Epithelial cell of esophagus (primary cell): ENCODE results near the gene NELFE.
"Not testable (repeated sequence)": the region's sequence is repeated elsewhere in the genome, so short reads cannot be mapped to it uniquely, and the experiment has no call there.

Source experiments
- DNase-seq: peaks from one replicate; pipeline ENCODE4 v3.0.0; 2010; ENCODE audit warnings: low read depth
- H3K4me3 ChIP-seq: 2 replicates; pipeline ENCODE4 v1.5.1; 2011; ENCODE audit warnings: mild to moderate bottlenecking, low read length, control low read depth
- CTCF ChIP-seq: IDR thresholded peaks from 2 replicates; pipeline ENCODE4 v1.5.1; 2011; ENCODE audit warnings: low read depth, mild to moderate bottlenecking, low read length, control low read depth, inconsistent platforms; ENCODE audit not compliant: insufficient read depth; ENCODE audit errors: missing control alignments

NELFE gene

GRCh38 chr6:31958741-31959739 lies at the start of gene NELFE, which contains the start of gene SKIC2:
TSS of gene NELFE (minus strand) at chr6:31958971. CDS start at chr6:31958446, 525 bp downstream.
TSS of gene SKIC2 (plus strand) at chr6:31959175. CDS start at chr6:31959193, 18 bp downstream.
- TF ChIP-seq CTCF: no peak
- peak within 1 kb of the TSS; percentile 100 for H3K4me3 ChIP-seq
- DNase-seq: peak; percentile 99

- H3K4me3 ChIP-seq, DNase-seq: not testable (repeated sequence)
These were observed 49.3 kb upstream of the NELFE start for GRCh38 chr6:32008037-32008436.

- not testable (repeated sequence) for DNase-seq, H3K4me3 ChIP-seq
These were observed 48.3 kb upstream of the NELFE start for GRCh38 chr6:32007086-32007485.

GRCh38 chr6:32005991-32006529 lies 47.3 kb upstream of the NELFE start:
- H3K4me3 ChIP-seq, DNase-seq: not testable (repeated sequence)

DNA sequence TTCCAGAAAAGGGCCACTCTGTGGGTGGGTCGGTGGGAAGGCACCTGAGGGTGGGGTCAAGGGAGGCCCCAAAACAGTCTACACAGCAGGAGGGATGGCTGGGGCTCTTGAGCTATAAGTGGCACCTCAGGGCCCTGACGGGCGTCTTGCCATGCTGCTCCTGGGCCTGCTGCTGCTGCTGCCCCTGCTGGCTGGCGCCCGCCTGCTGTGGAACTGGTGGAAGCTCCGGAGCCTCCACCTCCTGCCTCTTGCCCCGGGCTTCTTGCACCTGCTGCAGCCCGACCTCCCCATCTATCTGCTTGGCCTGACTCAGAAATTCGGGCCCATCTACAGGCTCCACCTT lies 46.7 kb upstream of the NELFE start:
- not testable (repeated sequence) for H3K4me3 ChIP-seq, DNase-seq

GRCh38 chr6:32004864-32005537 lies 46.2 kb upstream of the NELFE start:
- not testable (repeated sequence) for H3K4me3 ChIP-seq, DNase-seq

DNA sequence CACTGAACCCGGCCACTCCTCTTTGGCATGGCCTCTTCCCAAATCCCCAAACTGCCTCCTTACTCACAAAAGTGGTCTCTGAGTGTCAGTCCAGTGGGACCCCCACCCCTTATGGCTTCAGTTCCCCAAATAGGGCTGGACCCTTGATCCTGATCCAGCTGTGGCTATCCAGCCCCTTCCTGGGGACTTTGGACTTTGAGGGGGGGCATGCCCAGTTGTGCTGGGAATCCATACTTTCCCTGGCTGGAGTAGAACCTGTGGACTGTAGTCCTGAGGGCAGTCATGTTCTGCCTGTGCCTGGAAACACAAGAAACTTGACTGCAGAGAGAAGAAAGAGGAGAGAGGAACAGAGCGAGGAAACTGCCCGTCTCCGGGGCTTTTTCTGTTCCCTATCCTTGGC lies 45.6 kb upstream of the NELFE start:
- H3K4me3 ChIP-seq, DNase-seq: not testable (repeated sequence)

DNA sequence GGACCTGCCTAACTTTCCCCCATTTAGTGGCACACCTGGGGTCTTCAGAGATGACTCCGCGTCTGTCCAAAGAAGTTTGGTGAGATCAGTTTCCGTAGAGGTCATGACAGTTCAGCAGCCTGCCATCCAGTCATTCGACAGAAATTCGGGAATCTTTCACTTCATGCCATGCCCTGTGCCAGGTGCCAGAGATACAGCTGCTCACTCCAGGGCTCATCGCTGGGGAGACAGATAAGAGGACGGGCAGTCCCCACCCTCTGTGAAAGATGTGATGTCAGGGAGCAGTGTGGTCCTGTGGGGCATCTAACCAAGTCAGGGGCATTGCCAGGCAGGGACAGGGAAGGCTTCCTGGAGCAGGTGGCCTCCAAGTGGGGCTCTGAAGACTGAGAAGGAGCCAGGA lies 44.5 kb upstream of the NELFE start:
- not testable (repeated sequence) for H3K4me3 ChIP-seq, DNase-seq

- not testable (repeated sequence) for DNase-seq, H3K4me3 ChIP-seq
These were observed 43.9 kb upstream of the NELFE start for GRCh38 chr6:32002546-32003268.

- DNase-seq, H3K4me3 ChIP-seq: not testable (repeated sequence)
These were observed 37.6 kb upstream of the NELFE start for GRCh38 chr6:31996385-31996784.

DNA sequence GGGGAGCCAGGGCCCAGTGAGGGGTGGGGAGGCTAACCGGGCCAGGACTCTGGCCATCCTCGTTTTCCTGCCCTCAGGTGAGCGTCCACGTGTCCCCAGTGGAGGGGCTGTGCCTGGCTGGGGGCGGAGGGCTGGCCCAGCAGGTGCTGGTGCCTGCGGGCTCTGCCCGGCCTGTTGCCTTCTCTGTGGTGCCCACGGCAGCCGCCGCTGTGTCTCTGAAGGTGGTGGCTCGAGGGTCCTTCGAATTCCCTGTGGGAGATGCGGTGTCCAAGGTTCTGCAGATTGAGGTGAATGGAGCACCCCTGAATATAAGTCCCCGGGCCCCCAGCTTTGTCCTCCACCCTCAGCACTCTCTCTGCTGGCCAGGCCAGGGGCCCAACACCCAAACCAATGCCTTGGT lies 35.6 kb upstream of the NELFE start:
- H3K4me3 ChIP-seq, DNase-seq: not testable (repeated sequence)

DNA sequence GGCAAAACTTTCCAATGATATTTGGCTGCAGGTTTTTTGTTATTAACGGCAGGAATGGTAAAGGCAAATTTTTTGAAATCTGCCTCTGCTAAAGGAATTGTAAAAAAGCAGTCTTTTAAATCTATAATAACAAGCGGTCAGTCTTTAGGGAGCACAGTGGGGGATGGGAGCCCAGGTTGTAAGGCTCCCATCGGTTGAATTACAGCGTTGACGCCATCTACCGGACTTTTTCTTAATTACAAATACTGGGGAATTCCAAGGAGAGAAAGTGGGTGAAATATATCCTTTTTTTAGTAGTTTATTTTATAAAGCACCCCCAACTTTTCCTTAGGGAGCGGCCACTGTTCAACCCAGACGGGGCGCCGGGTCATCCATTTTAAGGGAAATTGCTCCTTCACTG lies 30.6 kb upstream of the NELFE start:
- H3K4me3 ChIP-seq, DNase-seq: not testable (repeated sequence)

GRCh38 chr6:31981744-31982143 lies 23.0 kb upstream of the NELFE start, which contains the start of gene C4A:
TSS of gene C4A (plus strand) at chr6:31982057. CDS start at chr6:31982108, 51 bp downstream.
- H3K4me3 ChIP-seq: not testable (repeated sequence)

DNA sequence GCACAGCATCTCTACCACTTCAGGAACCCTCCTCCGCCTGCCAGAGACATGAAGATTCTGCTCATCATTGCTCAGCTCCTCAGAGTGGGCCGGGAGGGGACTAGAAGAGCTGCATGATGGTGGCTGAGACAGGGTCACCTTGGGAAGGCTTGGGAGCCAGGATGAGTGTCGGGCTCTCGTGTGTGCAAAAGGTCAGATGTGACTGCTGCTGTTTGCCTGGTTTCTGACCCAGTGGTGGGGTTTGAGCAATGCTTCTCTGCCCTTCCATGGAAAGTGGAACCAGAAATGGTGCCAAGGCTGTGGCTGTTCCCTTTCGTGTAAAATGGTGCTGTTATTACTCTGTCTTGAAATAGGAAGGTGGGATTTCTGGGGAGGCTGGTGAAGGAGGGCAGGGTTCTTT lies 22.2 kb upstream of the NELFE start:
- DNase-seq, H3K4me3 ChIP-seq: not testable (repeated sequence)

More at GRCh38 chr6:31981744-31982143, 23.0 kb upstream of the NELFE start, which contains the start of gene C4A:
- DNase-seq: not testable (repeated sequence)

GRCh38 chr6:31980195-31980876 lies 21.6 kb upstream of the NELFE start:
- DNase-seq, H3K4me3 ChIP-seq: not testable (repeated sequence)
